Lower lobe of right lung (tissue), 2 donors: ENCODE data around the gene NKAIN2. TPM values are rescaled to one million over a fixed set of nuclear protein-coding genes. Genes with fewer than 3 reads are reported as not detected.
"Not testable (repeated sequence)": the region's sequence is repeated elsewhere in the genome, so short reads cannot be mapped to it uniquely, and the experiment has no call there.

Experiments
- ATAC-seq, 2 donors: fragments of 200-7000 bp; cut with Tn5 transposase; one replicate each; pipeline ENCODE4 v1.9.1; 2020 to 2022; ENCODE audit warnings: mild to moderate bottlenecking in 2 of 2, moderate library complexity in 2 of 2
- DNase-seq: peaks from one replicate; pipeline ENCODE4 v3.0.0-alpha.2; 2020
- H3K27ac ChIP-seq: fragments of 200-600 bp; one replicate; pipeline ENCODE4 v1.8.0; 2022
- H3K27me3 ChIP-seq: fragments of 200-600 bp; one replicate; pipeline ENCODE4 v1.8.0; 2022; ENCODE audit warnings: low read depth
- H3K36me3 ChIP-seq: fragments of 200-600 bp; one replicate; pipeline ENCODE4 v1.8.0; 2022; ENCODE audit warnings: mild to moderate bottlenecking
- H3K4me1 ChIP-seq: fragments of 200-600 bp; one replicate; pipeline ENCODE4 v1.8.0; 2022
- H3K4me3 ChIP-seq: fragments of 200-600 bp; one replicate; pipeline ENCODE4 v1.8.0; 2022; ENCODE audit warnings: mild to moderate bottlenecking
- H3K9me3 ChIP-seq: fragments of 200-600 bp; one replicate; pipeline ENCODE4 v1.8.0; 2022
- CTCF ChIP-seq: fragments of 200-600 bp; IDR thresholded peaks from one replicate; pipeline ENCODE4 v1.8.0; 2022; ENCODE audit warnings: antibody characterized with exemption, mild to moderate bottlenecking
- intact Hi-C: fragments of 100-400 bp; cut with DNase I; formaldehyde crosslinking; loops from one replicate; pipeline ENCODE4 v1.11.0; 2022
- total RNA-seq: library from RNA; stranded (reverse); fragmentation: NEBNext Ultra II Directional; extraction: Animal tissue kit (Norgen Biotek cat#: 25700); gene quantifications from one replicate; pipeline ENCODE4 v1.2.1, GENCODE V29; 2021
- donor health status: DM: no; HTN: yes; CAD: no; lungs with severe emphysema.

The NKAIN2 gene
- total RNA-seq, 1 donor from 2014 or later: 0.12 TPM

- no peak overlapping the region for H3K27ac ChIP-seq
- intact Hi-C loops: no loop called here
- DNase-seq: no peak
- ATAC-seq: no peak
- no peaks in the 10 kb centered on the region for H3K36me3 ChIP-seq
- no peak overlapping the region for H3K4me3 ChIP-seq
- no peak for TF ChIP-seq CTCF
- no peaks in the 10 kb centered on the region for H3K9me3 ChIP-seq
- H3K27me3 ChIP-seq: no peaks in the 10 kb centered on the region
- no peaks in the 10 kb centered on the region for H3K4me1 ChIP-seq
These were observed 884.7 kb downstream of the NKAIN2 start for GRCh38 chr6:124688369-124688768.

- intact Hi-C loops: no loop called here
These were observed 890.6 kb downstream of the NKAIN2 start for GRCh38 chr6:124694139-124694705.

GRCh38 chr6:124699038-124699437, 895.4 kb downstream of the NKAIN2 start:
- Histone ChIP-seq H3K4me3 (no peak overlapping the region), H3K36me3 (no peaks in the 10 kb centered on the region), H3K27me3 (no peaks in the 10 kb centered on the region), H3K4me1 (no peaks in the 10 kb centered on the region), H3K27ac (no peak overlapping the region), H3K9me3 (no peaks in the 10 kb centered on the region)
- intact Hi-C loops: no loop called here
- no peak for TF ChIP-seq CTCF
- DNase-seq (no peak), ATAC-seq (no peak)

More at GRCh38 chr6:124694139-124694705, 890.6 kb downstream of the NKAIN2 start:
- DNase-seq: no peak
- ATAC-seq: no peak
- Histone ChIP-seq H3K4me3 (no peak overlapping the region), H3K9me3 (no peaks in the 10 kb centered on the region), H3K36me3 (no peaks in the 10 kb centered on the region), H3K4me1 (no peaks in the 10 kb centered on the region), H3K27ac (no peak overlapping the region), H3K27me3 (no peaks in the 10 kb centered on the region)
- no peak for TF ChIP-seq CTCF

- Histone ChIP-seq H3K4me3 (no peak overlapping the region), H3K4me1 (no peaks in the 10 kb centered on the region), H3K27ac (no peak overlapping the region), H3K36me3 (no peaks in the 10 kb centered on the region), H3K27me3 (no peaks in the 10 kb centered on the region), H3K9me3 (no peaks in the 10 kb centered on the region)
- intact Hi-C loops: no loop called here
- TF ChIP-seq CTCF: no peak
- DNase-seq: no peak
- ATAC-seq: no peak
These were observed 899.9 kb downstream of the NKAIN2 start for GRCh38 chr6:124703541-124703940.

- H3K4me3 ChIP-seq, ATAC-seq, H3K36me3 ChIP-seq, DNase-seq, H3K4me1 ChIP-seq, H3K9me3 ChIP-seq, intact Hi-C loops, H3K27ac ChIP-seq, H3K27me3 ChIP-seq: not testable (repeated sequence)
These were observed 908.9 kb downstream of the NKAIN2 start for GRCh38 chr6:124712532-124712931.

- TF ChIP-seq CTCF: no peak
- ATAC-seq: no peak
These were observed 911.1 kb downstream of the NKAIN2 start for GRCh38 chr6:124714728-124715127.

More at GRCh38 chr6:124714728-124715127, 911.1 kb downstream of the NKAIN2 start:
- Histone ChIP-seq H3K9me3 (no peaks in the 10 kb centered on the region), H3K27me3 (no peaks in the 10 kb centered on the region), H3K4me1 (no peaks in the 10 kb centered on the region), H3K4me3 (no peak overlapping the region), H3K27ac (no peak overlapping the region), H3K36me3 (no peaks in the 10 kb centered on the region)
- DNase-seq: no peak
- intact Hi-C loops: no loop called here
